H9 (cell line): ENCODE results near the gene IL9R. TPM values are rescaled to one million over a fixed set of nuclear protein-coding genes. Genes with fewer than 3 reads are reported as not detected.

Experiments
- DNase-seq: peaks from one replicate; pipeline ENCODE4 v3.0.0-alpha.2; 2017
- H2AFZ ChIP-seq: one replicate; pipeline ENCODE4 v1.6.1; 2013; ENCODE audit warnings: mild to moderate bottlenecking, low read length, control low read depth, moderate library complexity
- H2AK5ac ChIP-seq: 2 replicates; pipeline ENCODE4 v1.6.1; 2013; ENCODE audit warnings: low read length, control low read depth, mixed read lengths; ENCODE audit not compliant: insufficient read length
- H2BK120ac ChIP-seq: one replicate; pipeline ENCODE4 v1.6.1; 2013; ENCODE audit warnings: low read depth, mild to moderate bottlenecking, low read length, control low read depth, inconsistent platforms; ENCODE audit not compliant: poor library complexity, severe bottlenecking
- H2BK12ac ChIP-seq: 2 replicates; pipeline ENCODE4 v1.6.1; 2013; ENCODE audit warnings: low read length, control low read depth, mixed read lengths, low read depth; ENCODE audit not compliant: insufficient read length
- H2BK15ac ChIP-seq: 2 replicates; pipeline ENCODE4 v1.6.1; 2013; ENCODE audit warnings: low read depth, low read length, control low read depth
- H2BK20ac ChIP-seq: one replicate; pipeline ENCODE4 v1.6.1; 2013; ENCODE audit warnings: low read depth, mild to moderate bottlenecking, low read length, control low read depth, inconsistent platforms; ENCODE audit not compliant: poor library complexity, severe bottlenecking
- H2BK5ac ChIP-seq: 2 replicates; pipeline ENCODE4 v1.6.1; 2013; ENCODE audit warnings: low read length, control low read depth, mixed read lengths; ENCODE audit not compliant: insufficient read length
- H3K14ac ChIP-seq: 2 replicates; pipeline ENCODE4 v1.6.1; 2013; ENCODE audit warnings: low read length, control low read depth; ENCODE audit not compliant: insufficient read depth
- H3K18ac ChIP-seq: 2 replicates; pipeline ENCODE4 v1.6.1; 2013; ENCODE audit warnings: low read depth, mild to moderate bottlenecking, mixed read lengths, low read length, control low read depth; ENCODE audit not compliant: insufficient read length
- H3K23ac ChIP-seq: 2 replicates; pipeline ENCODE4 v1.6.1; 2013; ENCODE audit warnings: low read length, control low read depth, mixed read lengths, low read depth; ENCODE audit not compliant: insufficient read length
- H3K23me2 ChIP-seq: 2 replicates; pipeline ENCODE4 v1.6.1; 2013; ENCODE audit warnings: low read depth, mild to moderate bottlenecking, mixed read lengths, low read length, control low read depth; ENCODE audit not compliant: insufficient read length, poor library complexity, severe bottlenecking
- H3K27ac ChIP-seq: 2 replicates; pipeline ENCODE4 v1.5.1; 2013; ENCODE audit warnings: low read length, control low read depth, mixed read lengths, low read depth; ENCODE audit not compliant: insufficient read length
- H3K27me3 ChIP-seq: 2 replicates; pipeline ENCODE4 v1.6.1; 2013; ENCODE audit warnings: low read length, control low read depth, inconsistent platforms; ENCODE audit not compliant: insufficient read depth
- H3K4ac ChIP-seq: 2 replicates; pipeline ENCODE4 v1.6.1; 2013; ENCODE audit warnings: low read depth, mild to moderate bottlenecking, control low read depth, inconsistent platforms, low read length, moderate library complexity
- H3K4me1 ChIP-seq: 2 replicates; pipeline ENCODE4 v1.6.1; 2013; ENCODE audit warnings: low read length, control low read depth, inconsistent platforms; ENCODE audit not compliant: insufficient read depth
- H3K4me2 ChIP-seq: 2 replicates; pipeline ENCODE4 v1.6.1; 2013; ENCODE audit warnings: low read length, control low read depth, mixed read lengths; ENCODE audit not compliant: insufficient read length, insufficient read depth
- H3K56ac ChIP-seq: 2 replicates; pipeline ENCODE4 v1.6.1; 2013; ENCODE audit warnings: low read depth, mild to moderate bottlenecking, mixed read lengths, low read length, control low read depth; ENCODE audit not compliant: insufficient read length
- H3K79me1 ChIP-seq: 2 replicates; pipeline ENCODE4 v1.6.1; 2013; ENCODE audit warnings: low read depth, mild to moderate bottlenecking, moderate library complexity, low read length, control low read depth, inconsistent platforms; ENCODE audit not compliant: insufficient read depth, poor library complexity, severe bottlenecking
- H3K79me2 ChIP-seq: 2 replicates; pipeline ENCODE4 v1.6.1; 2013; ENCODE audit warnings: low read length, control low read depth, inconsistent platforms; ENCODE audit not compliant: insufficient read depth
- H3K9ac ChIP-seq: 2 replicates; pipeline ENCODE4 v1.6.1; 2013; ENCODE audit warnings: low read length, control low read depth, mixed read lengths; ENCODE audit not compliant: insufficient read length; ENCODE audit errors: extremely low read depth
- H3K9me3 ChIP-seq: one replicate; pipeline ENCODE4 v1.6.1; 2013; ENCODE audit warnings: low read depth, low read length, inconsistent platforms; ENCODE audit not compliant: control insufficient read depth
- H3T11ph ChIP-seq: one replicate; pipeline ENCODE4 v1.6.1; 2013; ENCODE audit warnings: mild to moderate bottlenecking, low read length, control low read depth, inconsistent platforms
- H4K20me1 ChIP-seq: one replicate; pipeline ENCODE4 v1.6.1; 2013; ENCODE audit not compliant: control insufficient read depth, insufficient read length, insufficient read depth
- H4K5ac ChIP-seq: 2 replicates; pipeline ENCODE4 v1.6.1; 2013; ENCODE audit warnings: low read depth, mild to moderate bottlenecking, mixed read lengths, low read length, control low read depth; ENCODE audit not compliant: insufficient read length
- H4K8ac ChIP-seq: replicated peaks from 2 replicates; pipeline ENCODE4 v1.6.1; 2013; ENCODE audit warnings: low read length, control low read depth, mixed read lengths, low read depth; ENCODE audit not compliant: insufficient read length
- H4K91ac ChIP-seq: 2 replicates; pipeline ENCODE4 v1.6.1; 2013; ENCODE audit warnings: low read depth, mild to moderate bottlenecking, moderate library complexity, mixed read lengths, low read length, control low read depth; ENCODE audit not compliant: insufficient read length
- H3K27ac Mint-ChIP-seq, 3 experiments: 2 replicates in 2 of 3; 3 replicates in 1 of 3; pipeline ENCODE4 v1.8.0; 2020 to 2021; ENCODE audit warnings: mixed read lengths in 3 of 3, mild to moderate bottlenecking in 1 of 3, moderate library complexity in 1 of 3
- H3K27me3 Mint-ChIP-seq: 2 replicates; pipeline ENCODE4 v1.8.0; 2021; ENCODE audit warnings: low read depth, mild to moderate bottlenecking, moderate library complexity, mixed read lengths
- H3K36me3 Mint-ChIP-seq, 3 experiments: 2 replicates in 2 of 3; 3 replicates in 1 of 3; pipeline ENCODE4 v1.8.0; 2020 to 2021; ENCODE audit warnings: low read depth in 3 of 3, mixed read lengths in 3 of 3; ENCODE audit not compliant: insufficient read depth in 1 of 3
- H3K4me1 Mint-ChIP-seq, 2 experiments: 2 replicates each; pipeline ENCODE4 v1.8.0; 2020; ENCODE audit warnings: mixed read lengths in 2 of 2
- H3K4me3 Mint-ChIP-seq, 2 experiments: 2 replicates in 1 of 2; 3 replicates in 1 of 2; pipeline ENCODE4 v1.8.0; 2020 to 2021; ENCODE audit warnings: mild to moderate bottlenecking in 2 of 2, mixed read lengths in 2 of 2, moderate library complexity in 1 of 2
- H3K9me3 Mint-ChIP-seq, 2 experiments: 2 replicates in 1 of 2; 3 replicates in 1 of 2; pipeline ENCODE4 v1.8.0; 2020; ENCODE audit warnings: mild to moderate bottlenecking in 2 of 2, mixed read lengths in 2 of 2, moderate library complexity in 1 of 2
- CTCF ChIP-seq: fragments of 200-600 bp; sonication (generic); conservative IDR thresholded peaks from 3 replicates; pipeline ENCODE4 v1.8.0; 2021; ENCODE audit warnings: antibody characterized with exemption, mild to moderate bottlenecking
- WGBS: extraction: QIAGEN DNeasy Blood & Tissue Kit; methylation state at CpG from one replicate; pipeline ENCODE4 v1.1.7; 2013; ENCODE audit warnings: missing lambda C conversion rate, low lambda C conversion rate, mixed read lengths; ENCODE audit not compliant: insufficient read length; ENCODE audit errors: extremely low coverage; 5-methylcytosine and 5-hydroxymethylcytosine counted together
- total RNA-seq: library from RNA; stranded (reverse); gene quantifications from 2 replicates; pipeline ENCODE4 v1.2.1, GENCODE V29; 2021

IL9R gene
- total RNA-seq, 1 experiment from 2014 or later: 0.72 TPM

- H2BK120ac ChIP-seq: no peak overlapping the region
- H3K9me3 ChIP-seq: peaks cover 31% of the 10 kb centered on the region
- H2AK5ac ChIP-seq: no peak overlapping the region
- H3K27ac Mint-ChIP-seq: peak overlapping the region in 2 of 3 experiments; percentile 55 to 81; a peak in 2 of 7 replicates
- H2BK20ac ChIP-seq: no peak overlapping the region
- DNase-seq: no peak
- no peak overlapping the region for H2BK5ac ChIP-seq
- H4K91ac ChIP-seq: no peak overlapping the region
- no peak overlapping the region; the same call in 1 of the 2 replicates for H3K14ac ChIP-seq
- no peak for TF ChIP-seq CTCF
- H3K27me3 ChIP-seq: no peaks in the 10 kb centered on the region
- no peaks in the 10 kb centered on the region for H3K79me1 ChIP-seq
- peaks cover 19 to 23% of the 10 kb centered on the region in 2 experiments for H3K4me1 Mint-ChIP-seq
- peak overlapping the region; percentile 35 to 46; a peak in 4 of 5 replicates for H3K4me3 Mint-ChIP-seq
- no peaks in the 10 kb centered on the region for H3K79me2 ChIP-seq
- H3K56ac ChIP-seq: no peak overlapping the region
- no CpG with 5 or more reads among the region's 7 CpGs for WGBS
- no peak overlapping the region for H3K27ac ChIP-seq
- no peak overlapping the region for H3K4ac ChIP-seq
- H3K36me3 Mint-ChIP-seq: peaks cover 0 to 7% (median 2%) of the 10 kb centered on the region in 3 experiments; a peak in 4 of 7 replicates
- H2BK15ac ChIP-seq: no peak overlapping the region
- no peak overlapping the region for H4K8ac ChIP-seq
- peaks cover 41 to 42% of the 10 kb centered on the region in 2 experiments for H3K9me3 Mint-ChIP-seq
- no peak overlapping the region for H2AFZ ChIP-seq
- no peak overlapping the region for H4K5ac ChIP-seq
- no peaks in the 10 kb centered on the region; the same call in 1 of the 2 replicates for H3K27me3 Mint-ChIP-seq
- no peaks in the 10 kb centered on the region for H4K20me1 ChIP-seq
- peak overlapping the region; percentile 61 for H3K9ac ChIP-seq
- peak overlapping the region; percentile 2 for H3K4me2 ChIP-seq
- H3T11ph ChIP-seq: no peak overlapping the region
- H3K18ac ChIP-seq: no peak overlapping the region
- H3K23ac ChIP-seq: no peak overlapping the region
- no peaks in the 10 kb centered on the region; the same call in 1 of the 2 replicates for H3K4me1 ChIP-seq
- no peaks in the 10 kb centered on the region for H3K23me2 ChIP-seq
- no peak overlapping the region for H2BK12ac ChIP-seq
Observed at GRCh38 chrX:155957843-155958242, 39.7 kb upstream of the IL9R start.
